MM.1S (cell line): ENCODE results near the gene STAU1.

Experiments
- CTCF ChIP-seq: fragments of 300-600 bp; sonication (generic); IDR thresholded peaks from 2 replicates; pipeline ENCODE4 v1.5.1; 2016; ENCODE audit warnings: antibody characterized with exemption, low read length, mixed read lengths
- EZH2 ChIP-seq: fragments of 300-600 bp; sonication (generic); optimal IDR thresholded peaks from 2 replicates; pipeline ENCODE3; 2017; ENCODE audit warnings: low read depth, mild to moderate bottlenecking, antibody characterized with exemption, low read length, mixed read lengths
- EZH2phosphoT487 ChIP-seq: fragments of 300-600 bp; sonication (generic); IDR thresholded peaks from 2 replicates; pipeline ENCODE4 v1.6.1; 2018; ENCODE audit warnings: antibody characterized with exemption, low read length

GRCh38 chr20:49171909-49172308 lies 16.2 kb downstream of the STAU1 start:
- TF ChIP-seq CTCF (no peak), EZH2phosphoT487 (no peak), EZH2 (no peak)
